IMR-90 (cell line): ENCODE data around the gene RPS6KA6.

Experiments used
- BHLHE40 ChIP-seq: fragments of 150-350 bp; IDR thresholded peaks from 2 replicates; pipeline ENCODE4 v1.6.1; 2016; ENCODE audit warnings: mild to moderate bottlenecking, low read depth, low read length
- CEBPB ChIP-seq: IDR thresholded peaks from 2 replicates; pipeline ENCODE4 v1.6.1; 2012; ENCODE audit warnings: low read depth, low read length, improper control_type of control experiment
- FOS ChIP-seq: fragments of 150-350 bp; IDR thresholded peaks from 2 replicates; pipeline ENCODE4 v1.6.1; 2016; ENCODE audit warnings: low read depth, low read length
- MAFK ChIP-seq: IDR thresholded peaks from 2 replicates; pipeline ENCODE4 v1.6.1; 2012; ENCODE audit warnings: low read depth, low read length, improper control_type of control experiment
- MAZ ChIP-seq: IDR thresholded peaks from 2 replicates; pipeline ENCODE4 v1.6.1; 2012; ENCODE audit warnings: low read depth, mild to moderate bottlenecking, low read length, improper control_type of control experiment, moderate library complexity, borderline replicate concordance
- MXI1 ChIP-seq: IDR thresholded peaks from 2 replicates; pipeline ENCODE4 v1.6.1; 2012; ENCODE audit warnings: low read depth, mild to moderate bottlenecking, low read length, moderate library complexity, borderline replicate concordance
- POLR2A ChIP-seq: IDR thresholded peaks from 2 replicates; pipeline ENCODE4 v1.6.1; 2012; ENCODE audit warnings: mild to moderate bottlenecking, low read depth, low read length
- RAD21 ChIP-seq: IDR thresholded peaks from 2 replicates; pipeline ENCODE4 v1.6.1; 2012; ENCODE audit warnings: low read length, improper control_type of control experiment
- RCOR1 ChIP-seq: IDR thresholded peaks from 2 replicates; pipeline ENCODE4 v1.6.1; 2012; ENCODE audit warnings: mild to moderate bottlenecking, low read length, improper control_type of control experiment; ENCODE audit not compliant: insufficient replicate concordance
- RFX5 ChIP-seq: IDR thresholded peaks from 2 replicates; pipeline ENCODE4 v1.8.0; 2012; ENCODE audit warnings: low read depth, mild to moderate bottlenecking, low read length, moderate library complexity
- SMC3 ChIP-seq: fragments of 150-350 bp; IDR thresholded peaks from 2 replicates; pipeline ENCODE4 v1.6.1; 2016; ENCODE audit warnings: low read depth, mild to moderate bottlenecking, antibody characterized with exemption, low read length, moderate library complexity
- TF ChIP-seq, protein P1 (sequence below): conservative IDR thresholded peaks from 2 replicates; pipeline ENCODE4 v1.5.1; 2012; ENCODE audit warnings: mild to moderate bottlenecking, low read depth, low read length, improper control_type of control experiment
- TF ChIP-seq, protein P2 (sequence below): fragments of 150-350 bp; IDR thresholded peaks from 2 replicates; pipeline ENCODE4 v1.6.1; 2017; ENCODE audit warnings: mild to moderate bottlenecking, antibody characterized with exemption, low read length, low read depth
- TF ChIP-seq, protein P3 (sequence below): fragments of 150-350 bp; IDR thresholded peaks from 2 replicates; pipeline ENCODE4 v1.6.1; 2016; ENCODE audit warnings: low read depth, mild to moderate bottlenecking, low read length, moderate library complexity, borderline replicate concordance

DNA sequence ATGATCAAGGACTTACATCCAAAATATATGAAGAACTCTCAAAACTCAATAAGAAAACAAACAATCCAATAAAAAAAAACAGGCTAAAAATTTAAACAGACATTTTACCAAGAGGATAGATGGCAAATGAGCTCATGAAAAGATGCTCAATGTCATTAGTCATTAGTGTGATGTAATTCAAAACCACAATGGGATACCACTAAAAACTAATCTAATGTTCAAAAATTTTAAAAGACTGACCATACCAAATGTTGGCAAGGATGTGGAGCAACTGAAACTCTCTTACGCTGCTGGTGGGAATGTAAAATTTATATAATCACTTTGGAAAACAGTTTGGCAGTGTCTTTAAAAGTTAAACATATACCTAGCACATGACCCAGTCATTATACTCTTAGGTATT, 43.7 kb downstream of the RPS6KA6 start:
- TF ChIP-seq RAD21 (no peak), SMC3 (no peak), POLR2A (no peak), MAFK (no peak), FOS (no peak), CEBPB (no peak), MAZ (no peak), MXI1 (no peak), RCOR1 (no peak), RFX5 (no peak), BHLHE40 (no peak)
- TF ChIP-seq, protein P1, sequence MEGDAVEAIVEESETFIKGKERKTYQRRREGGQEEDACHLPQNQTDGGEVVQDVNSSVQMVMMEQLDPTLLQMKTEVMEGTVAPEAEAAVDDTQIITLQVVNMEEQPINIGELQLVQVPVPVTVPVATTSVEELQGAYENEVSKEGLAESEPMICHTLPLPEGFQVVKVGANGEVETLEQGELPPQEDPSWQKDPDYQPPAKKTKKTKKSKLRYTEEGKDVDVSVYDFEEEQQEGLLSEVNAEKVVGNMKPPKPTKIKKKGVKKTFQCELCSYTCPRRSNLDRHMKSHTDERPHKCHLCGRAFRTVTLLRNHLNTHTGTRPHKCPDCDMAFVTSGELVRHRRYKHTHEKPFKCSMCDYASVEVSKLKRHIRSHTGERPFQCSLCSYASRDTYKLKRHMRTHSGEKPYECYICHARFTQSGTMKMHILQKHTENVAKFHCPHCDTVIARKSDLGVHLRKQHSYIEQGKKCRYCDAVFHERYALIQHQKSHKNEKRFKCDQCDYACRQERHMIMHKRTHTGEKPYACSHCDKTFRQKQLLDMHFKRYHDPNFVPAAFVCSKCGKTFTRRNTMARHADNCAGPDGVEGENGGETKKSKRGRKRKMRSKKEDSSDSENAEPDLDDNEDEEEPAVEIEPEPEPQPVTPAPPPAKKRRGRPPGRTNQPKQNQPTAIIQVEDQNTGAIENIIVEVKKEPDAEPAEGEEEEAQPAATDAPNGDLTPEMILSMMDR, result no peak
- TF ChIP-seq, protein P2, sequence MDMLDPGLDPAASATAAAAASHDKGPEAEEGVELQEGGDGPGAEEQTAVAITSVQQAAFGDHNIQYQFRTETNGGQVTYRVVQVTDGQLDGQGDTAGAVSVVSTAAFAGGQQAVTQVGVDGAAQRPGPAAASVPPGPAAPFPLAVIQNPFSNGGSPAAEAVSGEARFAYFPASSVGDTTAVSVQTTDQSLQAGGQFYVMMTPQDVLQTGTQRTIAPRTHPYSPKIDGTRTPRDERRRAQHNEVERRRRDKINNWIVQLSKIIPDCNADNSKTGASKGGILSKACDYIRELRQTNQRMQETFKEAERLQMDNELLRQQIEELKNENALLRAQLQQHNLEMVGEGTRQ, result no peak
- TF ChIP-seq, protein P3, sequence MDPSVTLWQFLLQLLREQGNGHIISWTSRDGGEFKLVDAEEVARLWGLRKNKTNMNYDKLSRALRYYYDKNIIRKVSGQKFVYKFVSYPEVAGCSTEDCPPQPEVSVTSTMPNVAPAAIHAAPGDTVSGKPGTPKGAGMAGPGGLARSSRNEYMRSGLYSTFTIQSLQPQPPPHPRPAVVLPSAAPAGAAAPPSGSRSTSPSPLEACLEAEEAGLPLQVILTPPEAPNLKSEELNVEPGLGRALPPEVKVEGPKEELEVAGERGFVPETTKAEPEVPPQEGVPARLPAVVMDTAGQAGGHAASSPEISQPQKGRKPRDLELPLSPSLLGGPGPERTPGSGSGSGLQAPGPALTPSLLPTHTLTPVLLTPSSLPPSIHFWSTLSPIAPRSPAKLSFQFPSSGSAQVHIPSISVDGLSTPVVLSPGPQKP, result no peak
